ENCODE data around the gene SIGMAR1.

DNA sequence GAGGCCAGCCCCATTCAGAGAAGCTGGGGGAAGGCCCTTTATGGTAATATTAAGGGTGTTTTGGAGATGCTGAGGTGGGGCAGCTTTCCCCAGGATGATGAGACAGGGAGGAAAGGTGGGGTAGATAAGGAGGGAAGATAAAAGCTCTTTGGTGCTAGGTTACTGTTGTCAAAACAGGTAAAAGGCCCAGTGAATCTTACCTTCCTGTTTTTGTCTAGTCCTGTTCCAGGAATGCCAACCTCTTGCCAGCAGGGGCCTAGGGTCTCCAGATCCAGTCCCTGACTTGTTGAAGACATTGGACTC, 25.7 kb upstream of the SIGMAR1 start:
- TF ChIP-seq, protein P1, sequence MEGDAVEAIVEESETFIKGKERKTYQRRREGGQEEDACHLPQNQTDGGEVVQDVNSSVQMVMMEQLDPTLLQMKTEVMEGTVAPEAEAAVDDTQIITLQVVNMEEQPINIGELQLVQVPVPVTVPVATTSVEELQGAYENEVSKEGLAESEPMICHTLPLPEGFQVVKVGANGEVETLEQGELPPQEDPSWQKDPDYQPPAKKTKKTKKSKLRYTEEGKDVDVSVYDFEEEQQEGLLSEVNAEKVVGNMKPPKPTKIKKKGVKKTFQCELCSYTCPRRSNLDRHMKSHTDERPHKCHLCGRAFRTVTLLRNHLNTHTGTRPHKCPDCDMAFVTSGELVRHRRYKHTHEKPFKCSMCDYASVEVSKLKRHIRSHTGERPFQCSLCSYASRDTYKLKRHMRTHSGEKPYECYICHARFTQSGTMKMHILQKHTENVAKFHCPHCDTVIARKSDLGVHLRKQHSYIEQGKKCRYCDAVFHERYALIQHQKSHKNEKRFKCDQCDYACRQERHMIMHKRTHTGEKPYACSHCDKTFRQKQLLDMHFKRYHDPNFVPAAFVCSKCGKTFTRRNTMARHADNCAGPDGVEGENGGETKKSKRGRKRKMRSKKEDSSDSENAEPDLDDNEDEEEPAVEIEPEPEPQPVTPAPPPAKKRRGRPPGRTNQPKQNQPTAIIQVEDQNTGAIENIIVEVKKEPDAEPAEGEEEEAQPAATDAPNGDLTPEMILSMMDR (IDR thresholded peaks at IDR 0.05; ENCODE audit: insufficient read depth, low read depth, low read length), result no peak
- no peak for TF ChIP-seq EZH2 (IDR thresholded peaks at IDR 0.05; ENCODE audit: insufficient read depth, low read length)

All from astrocyte (in vitro differentiated cells and primary cell).